NCI-H446 (cell line): Measurements from ENCODE around the gene SETD2.

Experiments
- DNase-seq, 2 experiments: peaks; one replicate each; lab custom pipeline; 2025; lab: John Stamatoyannopoulos, UW

The SETD2 gene

GRCh38 chr3:47009225-47010110, 154.4 kb downstream of the SETD2 start:
- DNase-seq = no peak

- no peak for DNase-seq
Measured at GRCh38 chr3:47008851-47009224, 155.1 kb downstream of the SETD2 start.

GRCh38 chr3:47008234-47008796, 155.6 kb downstream of the SETD2 start:
- DNase-seq = no peak

- no peak for DNase-seq
Measured at GRCh38 chr3:47007482-47008233, 156.3 kb downstream of the SETD2 start.

GRCh38 chr3:47007001-47007400, 156.9 kb downstream of the SETD2 start:
- no peak for DNase-seq

- DNase-seq = no peak
Measured at GRCh38 chr3:47006145-47006651, 157.7 kb downstream of the SETD2 start.

- DNase-seq = no peak
Measured at GRCh38 chr3:47005212-47006144, 158.4 kb downstream of the SETD2 start.

- no peak for DNase-seq
Measured at GRCh38 chr3:47004369-47005211, 159.3 kb downstream of the SETD2 start.

GRCh38 chr3:47003461-47004368, 160.2 kb downstream of the SETD2 start:
- DNase-seq = no peak

GRCh38 chr3:47003056-47003410, 160.9 kb downstream of the SETD2 start:
- DNase-seq = no peak

GRCh38 chr3:47002171-47003055, 161.5 kb downstream of the SETD2 start:
- DNase-seq = no peak

- DNase-seq = no peak
Measured at GRCh38 chr3:47001731-47002170, 162.2 kb downstream of the SETD2 start.

GRCh38 chr3:47000922-47001730, 162.8 kb downstream of the SETD2 start:
- DNase-seq = no peak

GRCh38 chr3:47000198-47000815, 163.6 kb downstream of the SETD2 start:
- no peak for DNase-seq

GRCh38 chr3:46999516-47000197, 164.3 kb downstream of the SETD2 start:
- DNase-seq = no peak

- DNase-seq = no peak
Measured at GRCh38 chr3:46998852-46999515, 164.9 kb downstream of the SETD2 start.
